GM12878 (cell line): ENCODE results near the gene DYDC2. TPM values are rescaled to one million over a fixed set of nuclear protein-coding genes. Genes with fewer than 3 reads are reported as not detected.

Experiments
- BRCA1 ChIP-seq: IDR thresholded peaks from 2 replicates; pipeline ENCODE4 v1.6.1; 2011; ENCODE audit warnings: low read depth, low read length, improper control_type of control experiment
- IKZF2 ChIP-seq, 2 experiments: fragments of 450-650 bp; IDR thresholded peaks; 2 replicates each; pipeline ENCODE4 v1.6.1; 2017; ENCODE audit warnings: mild to moderate bottlenecking in 2 of 2, moderate library complexity in 2 of 2
- MEF2B ChIP-seq: fragments of 450-650 bp; IDR thresholded peaks from 2 replicates; pipeline ENCODE4 v1.6.1; 2018; ENCODE audit warnings: mild to moderate bottlenecking, moderate library complexity; ENCODE audit not compliant: partially characterized antibody, poor library complexity, severe bottlenecking
- NR2C1 ChIP-seq: fragments of 450-650 bp; IDR thresholded peaks from 2 replicates; pipeline ENCODE4 v1.6.1; 2017; ENCODE audit warnings: antibody characterized with exemption, mild to moderate bottlenecking, moderate library complexity
- SMC3 ChIP-seq: IDR thresholded peaks from 2 replicates; pipeline ENCODE4 v1.6.1; 2011; ENCODE audit warnings: low read length, improper control_type of control experiment, borderline replicate concordance
- TCF3 ChIP-seq: IDR thresholded peaks from 2 replicates; pipeline ENCODE4 v1.6.1; 2012; ENCODE audit warnings: low read depth, mild to moderate bottlenecking, low read length, borderline replicate concordance; ENCODE audit not compliant: insufficient read depth
- YBX1 ChIP-seq: fragments of 450-650 bp; IDR thresholded peaks from 2 replicates; pipeline ENCODE4 v1.6.1; 2016; ENCODE audit warnings: antibody characterized with exemption
- ZNF24 ChIP-seq: fragments of 450-650 bp; IDR thresholded peaks from 2 replicates; pipeline ENCODE4 v1.6.1; 2017; ENCODE audit warnings: antibody characterized with exemption, mild to moderate bottlenecking
- ZNF622 ChIP-seq: fragments of 450-650 bp; IDR thresholded peaks from 2 replicates; pipeline ENCODE4 v1.6.1; 2017; ENCODE audit warnings: mild to moderate bottlenecking, inconsistent platforms
- polyA plus RNA-seq, 11 experiments: library from polyadenylated mRNA; depleted of rRNA in 4 of 11; unstranded in 6 of 11; stranded (reverse) in 5 of 11; fragments of >200 nt; fragmentation: Nextera tagmentation in 4 of 11; fragmentation: Illumina TruSeq in 1 of 11; extraction: Ambion mirVana in 4 of 11; extraction: Trizol in 1 of 11; gene quantifications; 1 replicate in 1 of 11; 2 replicates in 10 of 11; pipeline versions ENCODE4 v1.2.1 to v1.2.3, GENCODE V29; 2011 to 2016; ENCODE audit warnings: inconsistent platforms in 2 of 11, missing spikeins in 2 of 11, low read depth in 1 of 11
- total RNA-seq, 4 experiments: library from RNA; depleted of rRNA in 3 of 4; stranded (reverse); fragments of >200 nt in 3 of 4; fragmentation: Illumina TruSeq in 1 of 4; extraction: Trizol in 1 of 4; gene quantifications; 2 replicates each; pipeline versions ENCODE4 v1.2.1 to v1.2.3, GENCODE V29; 2013 to 2021
- TF ChIP-seq, protein P1 (sequence below): fragments of 450-650 bp; IDR thresholded peaks from 2 replicates; pipeline ENCODE4 v1.6.1; 2018; ENCODE audit warnings: borderline replicate concordance, mild to moderate bottlenecking; ENCODE audit not compliant: partially characterized antibody
- TF ChIP-seq, protein P2 (sequence below): fragments of 450-650 bp; IDR thresholded peaks from 2 replicates; pipeline ENCODE4 v1.6.1; 2014; ENCODE audit warnings: mild to moderate bottlenecking
- TF ChIP-seq, protein P3 (sequence below): IDR thresholded peaks from 2 replicates; pipeline ENCODE4 v1.6.1; 2011; ENCODE audit warnings: low read depth, low read length, improper control_type of control experiment, borderline replicate concordance

DYDC2 gene
- total and polyA plus RNA-seq, 10 of the 15 experiments (the other 5 are each of a cell fraction or from before 2014, with no cell fraction given), result 0.18 TPM; not detected in 9

DNA sequence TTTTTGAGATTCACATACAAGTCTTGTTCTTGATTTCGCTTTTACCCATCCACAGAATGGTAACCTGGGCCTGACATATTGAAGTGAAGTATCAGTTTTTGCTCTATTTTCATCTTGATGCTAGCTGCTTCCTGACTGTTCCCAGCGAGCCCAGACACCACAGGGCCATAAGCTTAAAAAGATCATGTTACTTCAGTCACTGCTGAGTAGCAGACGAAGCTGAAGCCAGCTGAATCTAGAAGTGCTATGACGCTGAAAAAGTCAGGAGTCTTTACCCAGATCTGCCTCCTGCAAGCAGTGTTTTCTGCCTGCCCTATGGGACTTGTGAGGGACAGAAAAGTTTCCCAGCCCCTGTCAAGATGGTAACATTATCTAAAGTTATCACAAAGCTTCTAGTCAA lies 49.0 kb downstream of the DYDC2 start (continued):
- TF ChIP-seq, protein P1, sequence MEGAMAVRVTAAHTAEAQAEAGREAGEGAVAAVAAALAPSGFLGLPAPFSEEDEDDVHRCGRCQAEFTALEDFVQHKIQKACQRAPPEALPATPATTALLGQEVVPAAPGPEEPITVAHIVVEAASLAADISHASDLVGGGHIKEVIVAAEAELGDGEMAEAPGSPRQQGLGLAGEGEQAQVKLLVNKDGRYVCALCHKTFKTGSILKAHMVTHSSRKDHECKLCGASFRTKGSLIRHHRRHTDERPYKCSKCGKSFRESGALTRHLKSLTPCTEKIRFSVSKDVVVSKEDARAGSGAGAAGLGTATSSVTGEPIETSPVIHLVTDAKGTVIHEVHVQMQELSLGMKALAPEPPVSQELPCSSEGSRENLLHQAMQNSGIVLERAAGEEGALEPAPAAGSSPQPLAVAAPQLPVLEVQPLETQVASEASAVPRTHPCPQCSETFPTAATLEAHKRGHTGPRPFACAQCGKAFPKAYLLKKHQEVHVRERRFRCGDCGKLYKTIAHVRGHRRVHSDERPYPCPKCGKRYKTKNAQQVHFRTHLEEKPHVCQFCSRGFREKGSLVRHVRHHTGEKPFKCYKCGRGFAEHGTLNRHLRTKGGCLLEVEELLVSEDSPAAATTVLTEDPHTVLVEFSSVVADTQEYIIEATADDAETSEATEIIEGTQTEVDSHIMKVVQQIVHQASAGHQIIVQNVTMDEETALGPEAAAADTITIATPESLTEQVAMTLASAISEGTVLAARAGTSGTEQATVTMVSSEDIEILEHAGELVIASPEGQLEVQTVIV, result no peak
- TF ChIP-seq ZNF622 (no peak), MEF2B (no peak), SMC3 (no peak), TCF3 (no peak), IKZF2 (IDR thresholded peaks at IDR 0.05) (no peak), YBX1 (no peak), BRCA1 (no peak), NR2C1 (no peak), ZNF24 (no peak)
- TF ChIP-seq, protein P2, sequence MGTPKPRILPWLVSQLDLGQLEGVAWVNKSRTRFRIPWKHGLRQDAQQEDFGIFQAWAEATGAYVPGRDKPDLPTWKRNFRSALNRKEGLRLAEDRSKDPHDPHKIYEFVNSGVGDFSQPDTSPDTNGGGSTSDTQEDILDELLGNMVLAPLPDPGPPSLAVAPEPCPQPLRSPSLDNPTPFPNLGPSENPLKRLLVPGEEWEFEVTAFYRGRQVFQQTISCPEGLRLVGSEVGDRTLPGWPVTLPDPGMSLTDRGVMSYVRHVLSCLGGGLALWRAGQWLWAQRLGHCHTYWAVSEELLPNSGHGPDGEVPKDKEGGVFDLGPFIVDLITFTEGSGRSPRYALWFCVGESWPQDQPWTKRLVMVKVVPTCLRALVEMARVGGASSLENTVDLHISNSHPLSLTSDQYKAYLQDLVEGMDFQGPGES, result no peak
- TF ChIP-seq, protein P3, sequence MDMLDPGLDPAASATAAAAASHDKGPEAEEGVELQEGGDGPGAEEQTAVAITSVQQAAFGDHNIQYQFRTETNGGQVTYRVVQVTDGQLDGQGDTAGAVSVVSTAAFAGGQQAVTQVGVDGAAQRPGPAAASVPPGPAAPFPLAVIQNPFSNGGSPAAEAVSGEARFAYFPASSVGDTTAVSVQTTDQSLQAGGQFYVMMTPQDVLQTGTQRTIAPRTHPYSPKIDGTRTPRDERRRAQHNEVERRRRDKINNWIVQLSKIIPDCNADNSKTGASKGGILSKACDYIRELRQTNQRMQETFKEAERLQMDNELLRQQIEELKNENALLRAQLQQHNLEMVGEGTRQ, result no peak
